Suprapubic skin (tissue), 4 donors: ENCODE measurements around the gene BMPER. TPM values are rescaled to one million over a fixed set of nuclear protein-coding genes. Genes with fewer than 3 reads are reported as not detected.

ENCODE experiments used
- DNase-seq, 2 donors: peaks; one replicate each; pipeline ENCODE4 v3.0.0-alpha.2; 2019; ENCODE audit warnings: low spot score in 2 of 2
- H3K27ac ChIP-seq: fragments of 200-600 bp; sonication (generic); one replicate; pipeline ENCODE4 v1.5.1; 2019
- H3K27me3 ChIP-seq: fragments of 200-600 bp; sonication (generic); one replicate; pipeline ENCODE4 v1.5.1; 2019
- H3K36me3 ChIP-seq: fragments of 200-600 bp; sonication (generic); one replicate; pipeline ENCODE4 v1.5.1; 2019
- H3K4me1 ChIP-seq: fragments of 200-600 bp; sonication (generic); one replicate; pipeline ENCODE4 v1.5.1; 2019
- H3K4me3 ChIP-seq: fragments of 200-600 bp; sonication (generic); one replicate; pipeline ENCODE4 v1.5.1; 2019; ENCODE audit warnings: mild to moderate bottlenecking
- H3K9me3 ChIP-seq: fragments of 200-600 bp; sonication (generic); one replicate; pipeline ENCODE4 v1.5.1; 2019
- CTCF ChIP-seq, 2 donors: fragments of 200-600 bp in 1 of 2; fragments of 450-650 bp in 1 of 2; sonication (generic) in 1 of 2; IDR thresholded peaks; one replicate each; pipeline ENCODE4 v1.5.1; 2016 to 2019; ENCODE audit warnings: antibody characterized with exemption in 2 of 2, mild to moderate bottlenecking in 1 of 2, moderate library complexity in 1 of 2
- EP300 ChIP-seq: sonication (generic); formaldehyde crosslinking; IDR thresholded peaks from one replicate; pipeline ENCODE4 v1.6.1; 2017; ENCODE audit warnings: antibody characterized with exemption
- POLR2A ChIP-seq, 2 donors: fragments of 450-650 bp; IDR thresholded peaks; one replicate each; pipeline ENCODE4 v1.6.1; 2017; ENCODE audit warnings: antibody characterized with exemption in 2 of 2, mild to moderate bottlenecking in 2 of 2, moderate library complexity in 2 of 2
- POLR2AphosphoS5 ChIP-seq, 3 donors: sonication (generic); formaldehyde crosslinking; IDR thresholded peaks; one replicate each; pipeline ENCODE4 v1.6.1; 2017; ENCODE audit warnings: antibody characterized with exemption in 3 of 3
- WGBS: methylation state at CpG from one replicate; pipeline ENCODE4 v1.1.5; 2018; 5-methylcytosine and 5-hydroxymethylcytosine counted together
- total RNA-seq, 4 donors: library from RNA; depleted of rRNA; stranded (reverse); fragments of >200 nt; gene quantifications; one replicate each; pipeline ENCODE4 v1.1.0, GENCODE V29; 2016

Gene BMPER
- total RNA-seq, 4 donors from 2014 or later = 0.52 to 7.2 (median 1.2) TPM

DNA sequence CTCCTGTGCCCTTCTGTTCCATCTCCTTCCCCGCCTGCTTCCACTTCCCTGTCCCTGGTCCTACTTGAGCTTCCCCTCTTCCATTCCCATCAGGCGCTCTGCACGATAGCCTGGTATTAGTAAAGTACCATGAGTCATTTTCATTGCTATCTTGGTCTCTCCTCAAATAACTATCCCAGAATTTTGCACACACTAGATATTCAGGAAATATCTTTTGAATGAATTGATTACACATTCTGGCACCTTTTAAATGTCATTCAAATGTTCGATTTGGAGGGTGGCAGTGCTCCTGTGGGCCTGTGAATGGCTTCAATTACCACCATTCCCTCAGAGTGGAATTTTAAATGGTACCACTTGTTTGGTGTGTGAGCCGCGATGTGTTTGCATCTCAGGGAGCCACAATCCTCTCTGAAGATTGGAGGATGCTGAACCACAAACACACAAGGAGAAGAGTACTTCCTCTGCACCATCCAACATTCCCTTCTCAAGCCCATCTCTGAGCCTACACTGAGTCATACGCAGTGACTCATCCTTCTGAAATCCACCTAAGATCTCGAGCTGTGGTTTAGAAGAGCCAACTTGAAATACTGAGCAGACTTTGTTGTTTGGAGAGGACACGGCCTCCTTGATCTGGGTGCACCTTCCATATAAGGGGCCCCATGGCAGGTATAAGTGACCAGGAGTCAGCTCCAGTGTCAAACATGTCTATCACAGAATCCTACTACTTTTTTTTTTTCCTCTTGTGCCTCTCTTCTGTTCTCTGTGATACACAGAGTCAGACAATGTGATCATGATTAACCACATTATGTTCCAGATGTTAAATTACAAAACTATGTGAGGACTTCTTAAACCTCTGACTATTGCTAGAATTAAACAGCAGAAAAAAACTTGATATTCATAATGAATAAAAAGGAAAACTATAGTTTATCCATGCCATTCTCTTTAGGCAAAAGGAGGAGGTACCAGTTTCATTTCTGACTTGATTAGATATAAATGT is 81.9 kb downstream of the BMPER start:
- 52% methylated on average over 9 of the region's 9 CpGs for WGBS
- no peaks in the 10 kb centered on the region for H3K27me3 ChIP-seq
- peak overlapping the region; percentile 64 for H3K27ac ChIP-seq
- TF ChIP-seq POLR2A (IDR thresholded peaks at IDR 0.05) = no peak
- TF ChIP-seq POLR2AphosphoS5 (IDR thresholded peaks at IDR 0.05) = no peak
- no peak for TF ChIP-seq CTCF (IDR thresholded peaks at IDR 0.05)
- TF ChIP-seq EP300 = no peak
- H3K36me3 ChIP-seq = no peaks in the 10 kb centered on the region
- H3K9me3 ChIP-seq = no peaks in the 10 kb centered on the region
- DNase-seq = no peak
- H3K4me3 ChIP-seq = no peak overlapping the region
- H3K4me1 ChIP-seq = no peaks in the 10 kb centered on the region

DNA sequence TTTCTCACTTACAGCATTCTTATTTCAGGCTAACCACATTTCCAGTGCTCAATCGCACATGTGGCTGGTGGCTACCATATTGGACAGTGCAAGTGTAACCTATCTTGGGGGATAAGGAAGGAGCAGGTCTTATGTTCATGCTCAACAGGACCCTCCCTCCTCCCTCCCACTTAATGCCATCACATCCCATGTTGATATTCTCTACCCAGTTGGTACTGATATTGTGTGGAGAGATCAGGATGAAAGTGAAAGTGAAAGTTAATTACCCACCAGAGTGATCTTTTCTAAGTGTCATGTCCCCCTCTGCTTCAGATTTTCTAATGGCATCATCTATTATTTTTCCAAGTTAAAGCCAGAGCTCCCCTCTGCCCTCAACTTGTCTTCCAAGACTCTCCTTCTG is 91.6 kb downstream of the BMPER start:
- no peak for DNase-seq
- TF ChIP-seq POLR2AphosphoS5 (IDR thresholded peaks at IDR 0.05) (no peak), EP300 (no peak), POLR2A (IDR thresholded peaks at IDR 0.05) (no peak), CTCF (IDR thresholded peaks at IDR 0.05) (no peak)
- no peak overlapping the region for H3K4me3 ChIP-seq
- H3K4me1 ChIP-seq = no peaks in the 10 kb centered on the region
- no peaks in the 10 kb centered on the region for H3K36me3 ChIP-seq
- no peaks in the 10 kb centered on the region for H3K9me3 ChIP-seq
- 100% methylated on average over 1 of the region's 1 CpG for WGBS
- H3K27ac ChIP-seq = no peak overlapping the region
- no peaks in the 10 kb centered on the region for H3K27me3 ChIP-seq

DNA sequence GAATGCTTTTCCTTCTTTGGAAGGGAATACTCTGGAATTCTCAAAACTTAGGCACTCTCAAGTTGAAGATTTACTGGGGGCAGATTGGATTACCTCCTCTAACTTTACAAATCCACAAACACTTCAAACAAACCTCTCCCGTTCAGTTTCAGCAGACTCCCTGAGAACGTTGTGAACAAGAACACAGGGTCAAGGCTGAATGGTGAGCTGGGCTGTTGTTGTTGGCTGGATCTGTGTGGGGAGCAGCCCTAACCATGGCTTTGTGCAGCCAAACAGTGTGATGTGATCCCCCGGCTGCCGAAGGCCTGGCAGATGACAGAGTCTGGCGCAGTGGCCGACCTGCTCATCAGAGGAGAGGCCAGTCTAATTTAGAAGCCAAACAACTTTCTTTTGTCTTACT is 93.1 kb downstream of the BMPER start:
- 94% methylated on average over 6 of the region's 6 CpGs for WGBS
- H3K9me3 ChIP-seq = no peaks in the 10 kb centered on the region
- H3K4me3 ChIP-seq = no peak overlapping the region
- no peak for DNase-seq
- no peaks in the 10 kb centered on the region for H3K27me3 ChIP-seq
- TF ChIP-seq POLR2AphosphoS5 (IDR thresholded peaks at IDR 0.05) (no peak), POLR2A (IDR thresholded peaks at IDR 0.05) (no peak), EP300 (no peak), CTCF (IDR thresholded peaks at IDR 0.05) (no peak)
- no peak overlapping the region for H3K27ac ChIP-seq
- H3K4me1 ChIP-seq = no peaks in the 10 kb centered on the region
- H3K36me3 ChIP-seq = no peaks in the 10 kb centered on the region

GRCh38 chr7:34011017-34011695 is 105.8 kb downstream of the BMPER start:
- H3K36me3 ChIP-seq = no peaks in the 10 kb centered on the region
- no peaks in the 10 kb centered on the region for H3K9me3 ChIP-seq
- 71% methylated on average over 3 of the region's 3 CpGs for WGBS
- H3K27me3 ChIP-seq = no peaks in the 10 kb centered on the region
- H3K4me3 ChIP-seq = no peak overlapping the region
- H3K27ac ChIP-seq = no peak overlapping the region
- TF ChIP-seq POLR2AphosphoS5 (IDR thresholded peaks at IDR 0.05) = no peak
- TF ChIP-seq POLR2A (IDR thresholded peaks at IDR 0.05) = no peak
- TF ChIP-seq CTCF (IDR thresholded peaks at IDR 0.05) = no peak
- TF ChIP-seq EP300 = no peak
- no peak for DNase-seq
- no peaks in the 10 kb centered on the region for H3K4me1 ChIP-seq

GRCh38 chr7:34011696-34012095 is 106.4 kb downstream of the BMPER start:
- Histone ChIP-seq H3K36me3 (no peaks in the 10 kb centered on the region), H3K4me3 (no peak overlapping the region), H3K4me1 (no peaks in the 10 kb centered on the region), H3K27me3 (no peaks in the 10 kb centered on the region), H3K27ac (no peak overlapping the region), H3K9me3 (no peaks in the 10 kb centered on the region)
- no peak for DNase-seq
- WGBS = 46% methylated on average over 1 of the region's 1 CpG
- no peak for TF ChIP-seq POLR2AphosphoS5 (IDR thresholded peaks at IDR 0.05)
- TF ChIP-seq EP300 = no peak
- TF ChIP-seq POLR2A (IDR thresholded peaks at IDR 0.05) = no peak
- TF ChIP-seq CTCF (IDR thresholded peaks at IDR 0.05) = no peak
